Activated CD4-positive, alpha-beta T cell treated with anti-CD3 and anti-CD28 coated beads, Interleukin-2, amount 10 ng/mL, durations not matched to agents 7 days and 5 days (primary cell): ENCODE data around the gene CCNA1. TPM values are rescaled to one million over a fixed set of nuclear protein-coding genes. Genes with fewer than 3 reads are reported as not detected.

Experiments
- CTCF ChIA-PET: fragments of 350-600 bp; sonication (Branson Sonifier 250); formaldehyde crosslinking; loops from one replicate; lab custom pipeline; 2021; ENCODE audit warnings: antibody characterized with exemption; lab: Charles Lee
- POLR2A ChIA-PET: fragments of 350-600 bp; sonication (Branson Sonifier 250); formaldehyde crosslinking; loops from one replicate; lab custom pipeline; 2021; ENCODE audit warnings: antibody characterized with exemption; lab: Charles Lee
- DNase-seq: peaks from one replicate; pipeline ENCODE4 v3.0.0-alpha.2; 2020
- H3K27ac Mint-ChIP-seq: one replicate; pipeline ENCODE4 v1.8.0; 2021; ENCODE audit warnings: mild to moderate bottlenecking, moderate library complexity, mixed read lengths
- H3K27me3 Mint-ChIP-seq: one replicate; pipeline ENCODE4 v1.8.0; 2021; ENCODE audit warnings: mixed read lengths
- H3K36me3 Mint-ChIP-seq: one replicate; pipeline ENCODE4 v1.8.0; 2021; ENCODE audit warnings: low read depth, mixed read lengths
- H3K4me1 Mint-ChIP-seq: one replicate; pipeline ENCODE4 v1.8.0; 2021; ENCODE audit warnings: mixed read lengths
- H3K4me3 Mint-ChIP-seq: one replicate; pipeline ENCODE4 v1.8.0; 2021; ENCODE audit warnings: mild to moderate bottlenecking, moderate library complexity, mixed read lengths
- H3K9me3 Mint-ChIP-seq: one replicate; pipeline ENCODE4 v1.8.0; 2021; ENCODE audit warnings: mixed read lengths
- total RNA-seq, 2 experiments: library from RNA; stranded (reverse); gene quantifications; one replicate each; pipeline ENCODE4 v1.2.3, GENCODE V29; 2021

Gene CCNA1
- total RNA-seq, 2 experiments from 2014 or later, result 0.50 to 0.83 TPM

DNA sequence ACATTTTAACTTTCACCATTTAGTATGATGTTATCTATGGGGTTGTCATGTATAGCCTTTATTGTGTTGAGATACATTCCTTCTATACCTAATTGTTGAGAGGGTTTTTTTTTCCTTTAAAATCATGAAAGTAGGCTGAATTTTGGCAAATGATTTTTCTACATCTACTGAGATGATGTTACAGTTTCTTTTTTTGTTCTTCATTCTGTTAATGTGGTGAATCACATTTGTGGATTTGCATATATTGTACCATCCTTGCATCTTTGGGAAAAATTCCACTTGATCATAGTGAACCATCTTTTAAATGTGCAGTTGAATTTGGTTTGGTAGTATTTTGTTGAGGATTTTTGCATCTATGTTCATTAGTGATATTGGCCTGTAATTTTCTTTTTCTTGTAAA, 29.2 kb downstream of the CCNA1 start:
- H3K27me3 Mint-ChIP-seq, result peaks cover 16% of the 10 kb centered on the region
- ChIA-PET POLR2A (no interaction called here), CTCF (no interaction called here)
- H3K9me3 Mint-ChIP-seq, result no peaks in the 10 kb centered on the region
- no peaks in the 10 kb centered on the region for H3K36me3 Mint-ChIP-seq
- H3K4me1 Mint-ChIP-seq, result no peaks in the 10 kb centered on the region
- DNase-seq, result no peak
- H3K4me3 Mint-ChIP-seq, result no peak overlapping the region
- no peak overlapping the region for H3K27ac Mint-ChIP-seq

- no peaks in the 10 kb centered on the region for H3K27me3 Mint-ChIP-seq
- H3K4me3 Mint-ChIP-seq, result no peak overlapping the region
- H3K9me3 Mint-ChIP-seq, result no peaks in the 10 kb centered on the region
- H3K27ac Mint-ChIP-seq, result no peak overlapping the region
- no peaks in the 10 kb centered on the region for H3K4me1 Mint-ChIP-seq
- DNase-seq, result peak; percentile 7
- CTCF ChIA-PET, result no interaction called here
- H3K36me3 Mint-ChIP-seq, result no peaks in the 10 kb centered on the region
- POLR2A ChIA-PET, result no interaction called here
Observed at GRCh38 chr13:36475468-36475867, 43.2 kb downstream of the CCNA1 start.

- DNase-seq, result no peak
- H3K27me3 Mint-ChIP-seq, result no peaks in the 10 kb centered on the region
- no peaks in the 10 kb centered on the region for H3K9me3 Mint-ChIP-seq
- H3K27ac Mint-ChIP-seq, result no peak overlapping the region
- no peaks in the 10 kb centered on the region for H3K36me3 Mint-ChIP-seq
- CTCF ChIA-PET, result no interaction called here
- H3K4me1 Mint-ChIP-seq, result no peaks in the 10 kb centered on the region
- H3K4me3 Mint-ChIP-seq, result no peak overlapping the region
- POLR2A ChIA-PET, result no interaction called here
Observed at GRCh38 chr13:36476661-36477060, 44.4 kb downstream of the CCNA1 start.

GRCh38 chr13:36480726-36481427, 48.6 kb downstream of the CCNA1 start:
- POLR2A ChIA-PET, result no interaction called here
- Mint-ChIP-seq H3K9me3 (no peaks in the 10 kb centered on the region), H3K27me3 (no peaks in the 10 kb centered on the region), H3K4me3 (no peak overlapping the region), H3K4me1 (no peaks in the 10 kb centered on the region), H3K27ac (no peak overlapping the region), H3K36me3 (no peaks in the 10 kb centered on the region)
- CTCF ChIA-PET, result no interaction called here
- no peak for DNase-seq

GRCh38 chr13:36490055-36490454, 57.8 kb downstream of the CCNA1 start:
- Mint-ChIP-seq H3K27ac (no peak overlapping the region), H3K4me1 (no peaks in the 10 kb centered on the region), H3K36me3 (no peaks in the 10 kb centered on the region), H3K27me3 (peaks cover 3% of the 10 kb centered on the region), H3K4me3 (no peak overlapping the region), H3K9me3 (no peaks in the 10 kb centered on the region)
- no peak for DNase-seq
- ChIA-PET CTCF (no interaction called here), POLR2A (no interaction called here)

Other genes starting within 250 kb of the CCNA1 start
- gene SOHLH2, start 217.9 kb upstream of the CCNA1 start, total RNA-seq, result not detected
- under 1 TPM in 1 of 2 experiments, not detected in 1; 0.17 TPM for gene CCDC169, start 134.7 kb upstream of the CCNA1 start, total RNA-seq
- 10 to 100 TPM; 20.9 to 24.9 TPM for gene SPART, start 86.1 kb upstream of the CCNA1 start, total RNA-seq
- gene SERTM1, start 241.5 kb downstream of the CCNA1 start, total RNA-seq, result not detected